ENCODE results near the gene MORN4.

The MORN4 gene

GRCh38 chr10:97618285-97618684 is 15.0 kb downstream of the MORN4 start:
- Histone ChIP-seq H2AFZ (ENCODE audit: low read length, unreplicated experiment) (no peak overlapping the region), H3K27me3 (ENCODE audit: insufficient read depth, low read length) (no peaks in the 10 kb centered on the region), H3K4me1 (ENCODE audit: control insufficient read depth, insufficient read depth, low read length, unreplicated experiment) (no peaks in the 10 kb centered on the region), H3K79me2 (ENCODE audit: control insufficient read depth, insufficient read depth, low read length, unreplicated experiment) (no peaks in the 10 kb centered on the region), H3K36me3 (ENCODE audit: insufficient read depth, low read length) (no peaks in the 10 kb centered on the region), H3K27ac (ENCODE audit: low read depth, low read length) (no peak overlapping the region), H3K4me3 (ENCODE audit: low read depth, low read length) (no peak overlapping the region)

GRCh38 chr10:97612386-97612785 is 20.9 kb downstream of the MORN4 start:
- no peaks in the 10 kb centered on the region for H3K36me3 ChIP-seq (ENCODE audit: insufficient read depth, low read length)
- H3K4me1 ChIP-seq (ENCODE audit: control insufficient read depth, insufficient read depth, low read length, unreplicated experiment), result no peaks in the 10 kb centered on the region
- no peak overlapping the region for H3K27ac ChIP-seq (ENCODE audit: low read depth, low read length)
- no peaks in the 10 kb centered on the region for H3K79me2 ChIP-seq (ENCODE audit: control insufficient read depth, insufficient read depth, low read length, unreplicated experiment)
- H2AFZ ChIP-seq (ENCODE audit: low read length, unreplicated experiment), result no peak overlapping the region
- no peaks in the 10 kb centered on the region for H3K27me3 ChIP-seq (ENCODE audit: insufficient read depth, low read length)
- no peak overlapping the region for H3K4me3 ChIP-seq (ENCODE audit: low read depth, low read length)

- H3K4me3 ChIP-seq (ENCODE audit: low read depth, low read length), result no peak overlapping the region
- no peak overlapping the region for H2AFZ ChIP-seq (ENCODE audit: low read length, unreplicated experiment)
- H3K27me3 ChIP-seq (ENCODE audit: insufficient read depth, low read length), result no peaks in the 10 kb centered on the region
- no peaks in the 10 kb centered on the region for H3K36me3 ChIP-seq (ENCODE audit: insufficient read depth, low read length)
- H3K27ac ChIP-seq (ENCODE audit: low read depth, low read length), result no peak overlapping the region
- no peaks in the 10 kb centered on the region for H3K79me2 ChIP-seq (ENCODE audit: control insufficient read depth, insufficient read depth, low read length, unreplicated experiment)
- no peaks in the 10 kb centered on the region for H3K4me1 ChIP-seq (ENCODE audit: control insufficient read depth, insufficient read depth, low read length, unreplicated experiment)
These were observed 21.8 kb downstream of the MORN4 start for GRCh38 chr10:97611473-97611872.

- Histone ChIP-seq H3K79me2 (ENCODE audit: control insufficient read depth, insufficient read depth, low read length, unreplicated experiment) (no peaks in the 10 kb centered on the region), H3K36me3 (ENCODE audit: insufficient read depth, low read length) (no peaks in the 10 kb centered on the region), H2AFZ (ENCODE audit: low read length, unreplicated experiment) (no peak overlapping the region), H3K27ac (ENCODE audit: low read depth, low read length) (no peak overlapping the region), H3K4me1 (ENCODE audit: control insufficient read depth, insufficient read depth, low read length, unreplicated experiment) (no peaks in the 10 kb centered on the region), H3K4me3 (ENCODE audit: low read depth, low read length) (no peak overlapping the region), H3K27me3 (ENCODE audit: insufficient read depth, low read length) (no peaks in the 10 kb centered on the region)
These were observed 24.2 kb downstream of the MORN4 start for GRCh38 chr10:97608991-97609561.

GRCh38 chr10:97607095-97607636 is 26.1 kb downstream of the MORN4 start:
- H3K4me1 ChIP-seq (ENCODE audit: control insufficient read depth, insufficient read depth, low read length, unreplicated experiment), result no peaks in the 10 kb centered on the region
- no peaks in the 10 kb centered on the region for H3K79me2 ChIP-seq (ENCODE audit: control insufficient read depth, insufficient read depth, low read length, unreplicated experiment)
- H3K4me3 ChIP-seq (ENCODE audit: low read depth, low read length), result no peak overlapping the region
- H2AFZ ChIP-seq (ENCODE audit: low read length, unreplicated experiment), result no peak overlapping the region
- H3K27ac ChIP-seq (ENCODE audit: low read depth, low read length), result no peak overlapping the region
- no peaks in the 10 kb centered on the region for H3K27me3 ChIP-seq (ENCODE audit: insufficient read depth, low read length)
- no peaks in the 10 kb centered on the region for H3K36me3 ChIP-seq (ENCODE audit: insufficient read depth, low read length)

GRCh38 chr10:97601268-97602215 is 31.8 kb downstream of the MORN4 start:
- Histone ChIP-seq H3K4me1 (ENCODE audit: control insufficient read depth, insufficient read depth, low read length, unreplicated experiment) (peaks cover 17% of the 10 kb centered on the region), H2AFZ (ENCODE audit: low read length, unreplicated experiment) (no peak overlapping the region), H3K79me2 (ENCODE audit: control insufficient read depth, insufficient read depth, low read length, unreplicated experiment) (no peaks in the 10 kb centered on the region), H3K36me3 (ENCODE audit: insufficient read depth, low read length) (no peaks in the 10 kb centered on the region), H3K27ac (ENCODE audit: low read depth, low read length) (no peak overlapping the region), H3K4me3 (ENCODE audit: low read depth, low read length) (no peak overlapping the region), H3K27me3 (ENCODE audit: insufficient read depth, low read length) (no peaks in the 10 kb centered on the region)

GRCh38 chr10:97600616-97601015 is 32.7 kb downstream of the MORN4 start:
- Histone ChIP-seq H3K4me1 (ENCODE audit: control insufficient read depth, insufficient read depth, low read length, unreplicated experiment) (peaks cover 26% of the 10 kb centered on the region), H3K4me3 (ENCODE audit: low read depth, low read length) (no peak overlapping the region), H2AFZ (ENCODE audit: low read length, unreplicated experiment) (no peak overlapping the region)

GRCh38 chr10:97599272-97599619 is 34.1 kb downstream of the MORN4 start:
- Histone ChIP-seq H3K36me3 (ENCODE audit: insufficient read depth, low read length) (no peaks in the 10 kb centered on the region), H3K4me1 (ENCODE audit: control insufficient read depth, insufficient read depth, low read length, unreplicated experiment) (peaks cover 29% of the 10 kb centered on the region), H3K4me3 (ENCODE audit: low read depth, low read length) (no peak overlapping the region), H3K27ac (ENCODE audit: low read depth, low read length) (no peak overlapping the region), H2AFZ (ENCODE audit: low read length, unreplicated experiment) (no peak overlapping the region), H3K79me2 (ENCODE audit: control insufficient read depth, insufficient read depth, low read length, unreplicated experiment) (no peaks in the 10 kb centered on the region), H3K27me3 (ENCODE audit: insufficient read depth, low read length) (no peaks in the 10 kb centered on the region)

More at GRCh38 chr10:97600616-97601015, 32.7 kb downstream of the MORN4 start:
- Histone ChIP-seq H3K36me3 (ENCODE audit: insufficient read depth, low read length) (no peaks in the 10 kb centered on the region), H3K27ac (ENCODE audit: low read depth, low read length) (no peak overlapping the region), H3K79me2 (ENCODE audit: control insufficient read depth, insufficient read depth, low read length, unreplicated experiment) (no peaks in the 10 kb centered on the region), H3K27me3 (ENCODE audit: insufficient read depth, low read length) (no peaks in the 10 kb centered on the region)

- Histone ChIP-seq H3K27ac (ENCODE audit: low read depth, low read length) (no peak overlapping the region), H3K4me1 (ENCODE audit: control insufficient read depth, insufficient read depth, low read length, unreplicated experiment) (peaks cover 29% of the 10 kb centered on the region), H3K36me3 (ENCODE audit: insufficient read depth, low read length) (no peaks in the 10 kb centered on the region), H3K79me2 (ENCODE audit: control insufficient read depth, insufficient read depth, low read length, unreplicated experiment) (no peaks in the 10 kb centered on the region), H3K4me3 (ENCODE audit: low read depth, low read length) (no peak overlapping the region), H2AFZ (ENCODE audit: low read length, unreplicated experiment) (no peak overlapping the region), H3K27me3 (ENCODE audit: insufficient read depth, low read length) (no peaks in the 10 kb centered on the region)
These were observed 34.7 kb downstream of the MORN4 start for GRCh38 chr10:97598407-97599271.

GRCh38 chr10:97597778-97598177 is 35.5 kb downstream of the MORN4 start:
- no peak overlapping the region for H2AFZ ChIP-seq (ENCODE audit: low read length, unreplicated experiment)
- H3K4me1 ChIP-seq (ENCODE audit: control insufficient read depth, insufficient read depth, low read length, unreplicated experiment), result peaks cover 29% of the 10 kb centered on the region
- H3K79me2 ChIP-seq (ENCODE audit: control insufficient read depth, insufficient read depth, low read length, unreplicated experiment), result no peaks in the 10 kb centered on the region
- H3K4me3 ChIP-seq (ENCODE audit: low read depth, low read length), result no peak overlapping the region
- no peaks in the 10 kb centered on the region for H3K36me3 ChIP-seq (ENCODE audit: insufficient read depth, low read length)
- peak overlapping the region; percentile 90 for H3K27ac ChIP-seq (ENCODE audit: low read depth, low read length)
- no peaks in the 10 kb centered on the region for H3K27me3 ChIP-seq (ENCODE audit: insufficient read depth, low read length)
